ENCODE data around the gene CYTH1.

CYTH1 gene

GRCh38 chr17:78718575-78719208, 63.4 kb downstream of the CYTH1 start:
- no peak for DNase-seq (ENCODE audit: insufficient read length, low spot score)
- peak; percentile 4 for FAIRE-seq

DNA sequence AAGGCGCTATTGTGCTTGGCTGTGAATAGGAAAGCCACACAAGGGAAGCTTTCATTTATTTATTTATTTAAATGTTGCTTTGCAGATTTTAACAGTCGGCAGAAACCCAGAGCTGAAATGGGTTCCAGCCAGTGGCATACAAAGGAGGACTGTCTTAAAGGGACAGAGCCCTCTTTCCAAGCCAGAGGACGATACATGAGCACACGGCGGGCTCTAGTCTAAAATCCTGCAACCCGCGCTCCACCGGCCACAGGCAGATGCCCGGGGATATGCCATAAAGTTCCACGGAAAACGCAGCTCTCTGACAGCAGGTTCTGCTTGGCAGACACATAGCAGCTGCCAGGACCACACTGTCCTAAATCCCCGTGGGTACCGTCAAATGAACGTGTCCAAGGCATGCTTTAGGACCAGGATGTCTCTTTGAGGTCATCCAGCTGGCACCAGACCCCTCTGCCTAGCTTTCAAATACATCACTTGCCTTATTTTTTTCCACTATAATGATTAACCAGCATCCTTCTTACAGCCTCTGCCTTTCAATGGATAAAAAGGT, 64.6 kb downstream of the CYTH1 start:
- DNase-seq (ENCODE audit: insufficient read length, low spot score), result no peak
- FAIRE-seq, result no peak

DNA sequence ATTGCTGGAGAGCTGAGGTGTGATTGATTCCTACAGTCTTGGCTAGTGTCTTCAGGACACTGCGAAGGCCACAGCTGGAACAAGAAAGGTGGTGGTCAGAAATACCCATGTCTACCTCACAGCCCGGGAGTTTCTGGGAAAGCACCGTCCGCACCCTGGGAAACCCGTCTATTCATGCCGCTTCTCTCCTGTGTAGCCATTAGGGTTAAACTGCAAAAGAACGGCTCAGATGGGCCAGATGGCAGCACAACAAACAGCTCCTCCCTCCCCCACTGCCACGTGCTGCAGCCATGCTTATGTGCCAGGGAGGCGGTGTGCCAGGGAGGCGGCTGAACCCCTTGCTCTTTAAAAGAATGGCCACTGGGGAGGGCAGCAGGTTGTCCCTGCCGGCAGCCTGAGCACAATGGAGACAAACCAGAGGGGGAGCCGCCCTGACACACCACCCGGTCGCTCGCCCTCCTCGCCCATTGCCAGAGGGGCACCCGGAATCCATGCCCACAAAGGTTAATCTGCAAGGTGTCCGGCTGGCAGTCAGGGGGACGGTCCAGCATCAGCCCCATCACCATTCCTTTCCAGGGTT, 65.2 kb downstream of the CYTH1 start:
- peak; percentile 78 for FAIRE-seq
- DNase-seq (ENCODE audit: insufficient read length, low spot score), result no peak

DNA sequence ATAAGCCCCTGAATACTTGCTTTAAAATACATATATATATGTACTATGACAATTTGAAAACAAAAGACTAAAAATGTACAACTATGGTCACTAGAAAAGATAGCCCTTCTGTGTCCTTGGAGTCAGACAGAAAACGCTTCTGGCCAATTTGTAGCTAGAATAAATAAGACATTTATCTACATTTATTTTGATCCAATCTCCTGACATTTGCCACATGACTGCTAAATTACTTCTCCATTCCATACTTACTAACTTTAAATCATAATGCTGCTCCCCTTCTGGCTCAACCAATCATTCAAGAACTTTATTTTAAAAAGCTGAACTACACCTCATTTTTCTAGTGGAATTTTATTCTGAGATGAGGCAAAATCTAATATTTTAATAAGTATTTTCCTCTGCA, 65.8 kb downstream of the CYTH1 start:
- FAIRE-seq (no peak), DNase-seq (ENCODE audit: insufficient read length, low spot score) (no peak)

DNA sequence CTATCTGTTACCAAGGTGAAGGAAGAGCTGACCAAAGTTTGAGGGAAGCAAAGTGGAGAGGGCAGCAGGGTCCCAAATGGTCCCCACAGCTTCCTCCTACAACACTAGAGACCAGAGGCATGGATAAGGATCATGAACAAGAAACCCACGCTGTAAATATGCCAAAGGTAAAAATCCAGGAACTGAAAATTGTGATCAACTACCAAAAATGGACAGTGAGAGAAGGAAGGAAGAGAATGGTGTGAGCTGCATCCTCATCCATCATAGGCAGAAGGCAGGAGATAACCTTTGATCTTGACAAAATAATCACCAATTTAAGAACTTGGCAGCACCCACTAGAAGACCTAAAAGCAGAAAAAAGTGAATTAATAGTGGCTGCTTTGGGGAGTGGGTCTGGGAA, 66.2 kb downstream of the CYTH1 start:
- FAIRE-seq (peak; percentile 90), DNase-seq (ENCODE audit: insufficient read length, low spot score) (no peak)

DNA sequence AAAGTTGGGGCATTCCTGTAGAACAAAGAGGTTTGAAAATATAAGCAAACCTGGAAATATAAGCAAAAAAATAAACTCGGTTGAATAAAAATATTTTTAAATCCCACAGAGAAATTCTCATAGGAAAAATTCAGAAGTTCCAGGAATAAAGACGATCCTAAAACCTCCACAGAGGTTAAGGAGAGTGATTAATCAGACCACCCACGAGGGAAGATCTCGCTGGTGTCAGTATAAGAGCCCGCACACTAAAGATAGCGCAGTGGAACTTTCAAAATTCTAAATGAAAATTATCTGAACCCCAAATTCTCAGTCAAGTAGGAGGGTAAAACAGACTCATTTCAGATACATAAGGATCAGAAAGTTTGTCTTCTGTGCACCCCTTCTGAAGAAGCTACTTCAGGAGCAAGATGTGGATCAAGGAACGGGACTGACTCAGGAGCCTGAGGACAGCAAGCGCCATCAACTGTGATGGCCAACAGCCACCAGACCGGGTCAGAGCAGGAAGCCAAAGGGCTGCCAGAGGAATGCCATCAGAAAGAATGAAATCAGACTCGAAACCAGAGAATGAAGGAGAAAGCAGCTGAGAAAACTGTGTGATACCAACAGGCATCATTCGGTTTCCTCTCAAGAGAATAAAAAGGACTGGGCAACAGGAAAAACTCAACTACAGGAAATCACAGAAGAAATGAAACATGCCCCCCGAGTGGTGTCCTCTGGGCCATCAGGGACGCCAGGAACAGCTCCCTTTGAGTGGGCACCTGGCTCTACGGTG, 66.9 kb downstream of the CYTH1 start:
- FAIRE-seq, result peak; percentile 47
- no peak for DNase-seq (ENCODE audit: insufficient read length, low spot score)

DNA sequence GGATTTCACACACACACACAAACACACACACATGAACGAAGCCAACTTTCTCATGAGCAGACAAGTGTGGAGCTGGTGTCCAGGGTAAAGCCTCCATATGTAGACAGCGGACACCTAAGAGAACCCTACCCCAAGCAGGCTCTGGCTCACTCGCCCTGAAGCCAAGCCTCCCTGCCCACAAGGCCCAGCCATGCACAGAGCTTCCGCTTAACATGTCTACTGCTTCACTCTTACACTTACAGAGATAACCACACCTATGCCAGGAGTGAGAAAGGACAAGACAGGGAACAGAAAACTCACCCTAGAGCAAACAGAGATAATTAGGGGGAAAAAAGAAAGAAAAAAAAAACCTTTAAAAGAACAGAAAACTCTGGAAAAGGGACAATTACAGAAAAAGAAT, 67.5 kb downstream of the CYTH1 start:
- FAIRE-seq (peak; percentile 88), DNase-seq (ENCODE audit: insufficient read length, low spot score) (no peak)

- DNase-seq (ENCODE audit: insufficient read length, low spot score), result no peak
- no peak for FAIRE-seq
Observed at GRCh38 chr17:78712043-78712442, 70.0 kb downstream of the CYTH1 start.

DNA sequence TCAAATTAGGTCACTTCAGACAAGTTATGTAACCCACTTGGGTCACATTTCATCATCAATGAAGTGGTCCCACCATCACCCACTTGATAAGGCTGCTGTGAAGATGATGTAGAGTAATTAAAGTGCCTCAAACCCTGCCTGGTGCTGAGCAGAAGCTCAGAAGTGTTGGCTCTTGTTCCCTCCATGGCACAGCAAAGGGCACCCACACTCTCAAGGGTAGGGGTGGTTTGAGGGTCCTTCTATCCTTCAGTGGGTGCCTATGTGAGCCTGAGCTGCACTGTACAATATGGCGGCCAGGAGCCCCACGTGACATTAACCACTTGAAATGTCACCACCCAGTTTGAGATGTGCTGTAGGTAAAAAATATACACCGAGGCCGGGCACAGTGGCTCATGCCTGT, 71.5 kb downstream of the CYTH1 start:
- DNase-seq (ENCODE audit: insufficient read length, low spot score) (no peak), FAIRE-seq (peak; percentile 48)

DNA sequence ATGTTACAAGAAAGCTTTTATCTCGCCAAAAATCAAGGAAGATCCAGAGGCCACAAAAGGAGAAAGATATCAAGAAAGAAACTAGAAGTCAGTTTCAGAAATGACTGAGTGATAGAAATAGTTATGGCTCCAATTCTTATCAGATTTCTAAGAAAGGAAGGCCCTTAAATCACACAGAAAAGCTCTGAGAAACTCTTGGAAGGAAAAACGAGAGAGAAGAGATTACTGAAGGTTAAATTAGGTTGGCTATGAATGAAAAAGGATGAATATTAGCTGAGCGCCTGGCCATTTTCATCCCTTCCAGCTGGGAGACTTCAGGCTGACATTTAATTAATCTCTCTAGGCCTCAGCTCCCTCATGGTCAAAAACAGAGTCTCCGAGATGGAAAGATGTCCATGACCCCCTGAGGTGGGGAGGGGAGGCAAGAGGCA, 72.3 kb downstream of the CYTH1 start:
- FAIRE-seq, result no peak

DNA sequence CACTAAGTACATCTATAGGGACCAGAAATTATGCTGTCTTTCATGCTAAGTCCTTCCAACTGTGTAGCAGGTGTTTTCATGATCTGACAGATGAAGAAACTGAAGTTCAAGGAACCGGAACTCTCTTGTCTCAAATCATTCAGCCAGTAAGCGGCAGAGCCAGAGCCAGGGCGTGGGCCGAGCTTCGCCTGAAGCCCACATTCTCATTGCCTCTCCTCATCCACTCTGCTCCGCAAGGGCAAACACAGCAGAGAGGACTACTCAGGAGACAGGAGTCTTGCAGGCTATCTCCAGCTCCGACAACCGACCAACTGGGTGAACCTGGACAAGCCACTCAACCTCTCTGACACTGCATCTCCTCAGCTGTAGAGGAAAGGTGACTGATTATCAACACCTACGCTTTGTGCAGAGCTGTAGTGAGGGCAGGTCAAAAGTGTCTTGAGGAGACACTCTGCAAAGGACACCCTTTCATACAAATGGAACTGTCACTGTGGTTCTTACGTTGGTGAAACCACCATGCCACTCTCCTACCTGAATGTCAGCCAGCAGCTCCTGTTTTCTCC, 72.9 kb downstream of the CYTH1 start:
- DNase-seq (ENCODE audit: insufficient read length, low spot score) (no peak), FAIRE-seq (peak; percentile 94)

More for the DNA sequence above, 72.3 kb downstream of the CYTH1 start:
- no peak for DNase-seq (ENCODE audit: insufficient read length, low spot score)

- FAIRE-seq (no peak), DNase-seq (ENCODE audit: insufficient read length, low spot score) (no peak)
Observed at GRCh38 chr17:78708510-78708973, 73.5 kb downstream of the CYTH1 start.

DNA sequence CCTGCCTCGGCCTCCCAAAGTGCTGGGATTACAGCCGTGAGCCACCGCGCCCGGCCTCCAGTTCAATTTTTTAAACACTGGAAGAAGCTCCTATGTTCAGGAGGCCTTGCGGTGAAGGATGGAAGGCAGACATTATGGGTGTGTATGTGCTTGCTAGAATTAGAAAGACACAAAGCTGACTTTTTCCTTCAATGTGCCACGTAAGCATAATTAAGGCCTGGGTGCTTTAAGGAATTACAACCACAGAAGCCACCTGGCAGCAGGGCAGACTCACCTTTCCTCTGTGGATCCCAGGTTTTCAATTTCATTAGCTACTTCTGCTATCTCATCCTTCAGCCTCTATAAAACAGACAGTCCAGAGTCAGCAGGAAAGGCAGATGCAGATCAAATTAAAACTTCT, 74.2 kb downstream of the CYTH1 start:
- no peak for FAIRE-seq
- DNase-seq (ENCODE audit: insufficient read length, low spot score), result no peak

DNA sequence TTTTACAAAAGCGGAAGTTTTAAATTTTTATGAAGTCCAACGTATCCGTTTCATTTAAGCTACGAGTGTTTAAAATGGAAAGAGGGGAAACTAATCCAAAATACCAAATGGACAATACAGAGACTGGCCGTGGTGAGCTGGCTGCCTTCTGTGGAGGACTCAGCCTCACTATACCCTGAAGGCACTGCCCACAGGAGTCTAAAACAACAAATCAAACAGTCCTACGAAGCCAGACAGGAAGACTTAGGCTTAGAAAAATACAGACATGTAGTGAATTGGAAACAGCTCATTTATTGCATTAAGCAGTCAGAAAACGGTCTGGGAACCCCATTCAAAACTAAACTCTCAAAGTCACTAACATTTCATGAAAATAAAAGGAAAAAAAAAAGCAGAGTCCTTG, 75.1 kb downstream of the CYTH1 start:
- peak; percentile 53 for FAIRE-seq

GRCh38 chr17:78706271-78706915, 75.7 kb downstream of the CYTH1 start:
- FAIRE-seq, result peak; percentile 90
- DNase-seq (ENCODE audit: insufficient read length, low spot score), result no peak

More for the DNA sequence above, 75.1 kb downstream of the CYTH1 start:
- no peak for DNase-seq (ENCODE audit: insufficient read length, low spot score)

GRCh38 chr17:78705071-78705470, 77.0 kb downstream of the CYTH1 start:
- DNase-seq (ENCODE audit: insufficient read length, low spot score) (no peak), FAIRE-seq (peak; percentile 49)

GRCh38 chr17:78704594-78704993, 77.5 kb downstream of the CYTH1 start:
- peak; percentile 71 for FAIRE-seq
- no peak for DNase-seq (ENCODE audit: insufficient read length, low spot score)

DNA sequence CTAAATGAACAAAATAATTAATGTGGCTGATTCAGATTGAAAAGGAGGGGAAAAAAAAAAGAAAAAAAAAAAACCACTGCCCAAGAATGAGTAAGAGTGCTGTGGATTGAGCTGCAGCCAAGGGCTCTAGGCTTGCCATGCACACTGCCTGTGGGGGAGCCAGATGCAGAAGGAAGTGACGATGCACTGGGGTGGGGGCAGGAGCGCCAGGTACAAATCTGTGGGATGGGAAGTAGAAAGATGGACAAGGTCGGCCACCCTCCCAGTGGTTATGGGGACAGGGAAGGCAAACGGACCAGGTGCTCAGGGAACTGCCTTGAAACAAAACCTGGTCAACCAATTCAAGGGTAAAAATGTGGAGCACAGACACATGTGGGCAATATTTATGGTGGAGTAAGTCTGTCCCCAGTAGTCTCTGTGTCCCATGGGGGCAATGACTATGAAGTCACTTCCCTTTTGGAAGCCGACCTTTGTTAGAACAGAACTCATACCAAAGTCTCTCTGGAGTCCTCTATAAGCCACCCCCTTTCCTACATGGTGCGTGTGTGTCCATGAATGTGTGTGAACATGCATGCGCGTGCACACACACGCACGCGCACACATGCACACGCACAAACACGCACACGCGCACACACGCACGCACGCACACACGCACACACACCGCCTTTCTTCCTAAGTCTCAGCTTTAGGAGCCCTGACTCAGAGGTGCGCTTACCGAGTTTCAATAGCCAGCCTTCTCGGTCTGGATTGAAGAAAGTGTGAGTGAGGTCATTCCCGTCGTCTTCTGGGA, 84.3 kb downstream of the CYTH1 start:
- peak; percentile 58 for FAIRE-seq

DNA sequence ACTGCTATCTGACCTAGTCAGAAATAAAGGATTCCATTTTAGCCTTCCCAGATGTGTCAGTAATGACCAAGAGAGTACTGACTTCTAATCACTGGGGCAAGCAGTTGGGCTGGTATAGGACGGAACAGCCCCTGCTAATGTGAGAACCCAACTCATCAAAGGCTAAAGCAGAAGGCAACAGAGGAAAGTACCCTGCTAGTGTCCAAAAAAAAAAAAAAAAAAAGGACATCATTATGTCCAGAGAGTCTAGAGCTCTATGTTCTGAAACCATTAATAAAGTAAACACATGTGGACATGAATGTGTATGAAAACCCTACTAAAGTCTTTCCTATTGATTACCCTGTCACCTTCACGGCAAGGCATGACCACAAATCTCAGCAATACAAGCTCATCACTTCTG, 85.0 kb downstream of the CYTH1 start:
- FAIRE-seq (peak; percentile 73), DNase-seq (ENCODE audit: insufficient read length, low spot score) (no peak)

More for the DNA sequence above, 84.3 kb downstream of the CYTH1 start:
- DNase-seq (ENCODE audit: insufficient read length, low spot score), result no peak

All from GM19239 (cell line).